Measurements from ENCODE around the gene NSMCE1.

The NSMCE1 gene

DNA sequence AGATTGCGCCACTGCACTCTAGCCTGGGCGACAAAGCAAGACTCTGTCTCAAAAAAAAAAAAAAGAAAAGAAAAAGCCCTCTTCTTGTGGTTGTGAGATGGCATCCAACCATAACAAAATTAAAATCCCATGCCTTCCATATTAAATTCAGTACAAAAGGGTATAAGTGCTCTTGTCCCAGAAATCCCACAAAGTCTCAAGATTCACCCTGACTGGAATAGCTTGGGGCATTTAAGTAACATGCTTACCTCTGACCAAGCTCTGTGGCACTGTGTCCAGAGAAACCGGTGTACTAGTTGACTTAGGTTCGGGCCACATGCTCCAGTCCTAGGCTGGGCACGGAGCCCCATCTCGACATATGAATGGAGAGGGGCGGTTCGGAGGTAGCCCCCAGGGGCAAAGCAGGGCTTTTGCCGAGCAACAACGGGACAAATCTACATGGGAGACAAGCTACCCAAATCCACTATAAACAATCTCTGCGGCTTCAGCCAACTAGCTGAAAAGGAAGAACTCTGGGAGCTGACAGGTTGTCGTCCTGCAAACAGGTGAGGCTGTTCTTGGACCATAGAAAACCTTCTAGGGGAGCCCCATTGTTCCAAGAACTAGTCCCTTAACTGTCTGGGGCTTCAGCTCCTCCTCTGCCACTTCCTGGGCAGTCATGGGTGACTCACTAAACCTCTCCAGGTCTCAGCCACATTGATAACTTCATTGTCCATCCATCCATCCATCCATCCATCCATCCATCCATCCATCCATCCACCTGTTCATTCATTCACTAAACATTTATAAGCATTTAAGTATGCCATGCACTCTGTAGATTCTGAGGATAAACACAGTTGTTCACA lies 34.9 kb upstream of the NSMCE1 start:
- no CpG with 5 or more reads among the region's 12 CpGs for WGBS (ENCODE audit: extremely low coverage, insufficient coverage, insufficient read length)
- no peak overlapping the region for H3K27ac ChIP-seq (ENCODE audit: low read depth, low read length)
- no peak overlapping the region for H2AK5ac ChIP-seq (ENCODE audit: low read length)
- H3K36me3 ChIP-seq (ENCODE audit: control insufficient read depth in 1 of 2, insufficient read depth in 2 of 2, low read length in 2 of 2): no peaks in the 10 kb centered on the region
- no peak overlapping the region for H3K4ac ChIP-seq (ENCODE audit: low read depth, low read length)
- H3K18ac ChIP-seq (ENCODE audit: low read length): no peak overlapping the region
- H4K12ac ChIP-seq (ENCODE audit: low read depth, low read length): no peak overlapping the region
- no peak for DNase-seq
- no peak overlapping the region for H4K8ac ChIP-seq (ENCODE audit: low read depth, low read length)
- no peak overlapping the region for H2BK5ac ChIP-seq (ENCODE audit: low read depth, low read length, poor library complexity)
- H2BK12ac ChIP-seq (ENCODE audit: low read length): no peak overlapping the region
- no peak overlapping the region for H3K9ac ChIP-seq (ENCODE audit: low read length)
- H2BK120ac ChIP-seq (ENCODE audit: insufficient read depth, low read length, poor library complexity): no peak overlapping the region
- no peaks in the 10 kb centered on the region for H3K9me3 ChIP-seq (ENCODE audit: insufficient read depth, low read depth, low read length)
- H3K4me1 ChIP-seq (ENCODE audit: control insufficient read depth in 1 of 2, insufficient read depth in 2 of 2, low read length in 2 of 2): no peaks in the 10 kb centered on the region
- no peaks in the 10 kb centered on the region for H3K79me1 ChIP-seq (ENCODE audit: low read length)
- no peaks in the 10 kb centered on the region for H3K27me3 ChIP-seq (ENCODE audit: insufficient read depth, low read length)
- H4K91ac ChIP-seq (ENCODE audit: low read depth, low read length): no peak overlapping the region
- H3K4me2 ChIP-seq (ENCODE audit: low read length): no peak overlapping the region
- no peak overlapping the region for H3K14ac ChIP-seq (ENCODE audit: low read length)
- no peak overlapping the region for H3K4me3 ChIP-seq (ENCODE audit: low read depth, low read length)
- no peaks in the 10 kb centered on the region for H3K79me2 ChIP-seq (ENCODE audit: control insufficient read depth, insufficient read depth, low read length, poor library complexity)
- H2AFZ ChIP-seq (ENCODE audit: insufficient read depth, low read length, poor library complexity): no peak overlapping the region
- no peak overlapping the region for H3K23ac ChIP-seq (ENCODE audit: low read length)

DNA sequence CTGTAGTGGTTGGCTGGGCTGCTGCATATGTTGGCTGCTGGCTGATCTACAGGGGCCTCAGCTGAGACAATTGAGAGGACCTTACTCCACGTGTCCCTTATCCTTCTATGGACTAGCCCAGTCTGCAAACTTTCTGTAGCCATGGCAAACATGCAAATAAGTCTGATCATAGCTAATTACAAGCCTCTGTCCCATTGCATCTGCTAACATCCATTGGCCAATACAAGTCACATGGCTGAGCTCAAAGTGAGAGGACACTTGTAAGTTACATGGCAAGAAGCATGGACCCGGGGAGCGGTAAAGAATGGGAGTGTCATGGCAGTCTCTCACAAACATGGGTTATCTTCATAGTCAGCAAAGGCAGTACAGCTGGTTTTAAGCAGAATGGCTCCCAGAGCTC lies 33.6 kb upstream of the NSMCE1 start:
- Histone ChIP-seq H3K79me2 (ENCODE audit: control insufficient read depth, insufficient read depth, low read length, poor library complexity) (no peaks in the 10 kb centered on the region), H2AK5ac (ENCODE audit: low read length) (no peak overlapping the region), H4K8ac (ENCODE audit: low read depth, low read length) (no peak overlapping the region), H3K4ac (ENCODE audit: low read depth, low read length) (no peak overlapping the region), H2AFZ (ENCODE audit: insufficient read depth, low read length, poor library complexity) (no peak overlapping the region), H3K18ac (ENCODE audit: low read length) (no peak overlapping the region), H2BK120ac (ENCODE audit: insufficient read depth, low read length, poor library complexity) (no peak overlapping the region), H3K9ac (ENCODE audit: low read length) (no peak overlapping the region), H3K27me3 (ENCODE audit: insufficient read depth, low read length) (no peaks in the 10 kb centered on the region), H4K91ac (ENCODE audit: low read depth, low read length) (no peak overlapping the region), H3K4me1 (ENCODE audit: control insufficient read depth in 1 of 2, insufficient read depth in 2 of 2, low read length in 2 of 2) (no peaks in the 10 kb centered on the region), H3K36me3 (ENCODE audit: control insufficient read depth in 1 of 2, insufficient read depth in 2 of 2, low read length in 2 of 2) (no peaks in the 10 kb centered on the region), H2BK5ac (ENCODE audit: low read depth, low read length, poor library complexity) (no peak overlapping the region), H2BK12ac (ENCODE audit: low read length) (no peak overlapping the region), H3K4me2 (ENCODE audit: low read length) (no peak overlapping the region), H3K27ac (ENCODE audit: low read depth, low read length) (no peak overlapping the region), H3K4me3 (ENCODE audit: low read depth, low read length) (no peak overlapping the region), H4K12ac (ENCODE audit: low read depth, low read length) (no peak overlapping the region), H3K9me3 (ENCODE audit: insufficient read depth, low read depth, low read length) (no peaks in the 10 kb centered on the region), H3K14ac (ENCODE audit: low read length) (no peak overlapping the region), H3K79me1 (ENCODE audit: low read length) (no peaks in the 10 kb centered on the region), H3K23ac (ENCODE audit: low read length) (no peak overlapping the region)
- no CpG with 5 or more reads among the region's 3 CpGs for WGBS (ENCODE audit: extremely low coverage, insufficient coverage, insufficient read length)
- no peak for DNase-seq

DNA sequence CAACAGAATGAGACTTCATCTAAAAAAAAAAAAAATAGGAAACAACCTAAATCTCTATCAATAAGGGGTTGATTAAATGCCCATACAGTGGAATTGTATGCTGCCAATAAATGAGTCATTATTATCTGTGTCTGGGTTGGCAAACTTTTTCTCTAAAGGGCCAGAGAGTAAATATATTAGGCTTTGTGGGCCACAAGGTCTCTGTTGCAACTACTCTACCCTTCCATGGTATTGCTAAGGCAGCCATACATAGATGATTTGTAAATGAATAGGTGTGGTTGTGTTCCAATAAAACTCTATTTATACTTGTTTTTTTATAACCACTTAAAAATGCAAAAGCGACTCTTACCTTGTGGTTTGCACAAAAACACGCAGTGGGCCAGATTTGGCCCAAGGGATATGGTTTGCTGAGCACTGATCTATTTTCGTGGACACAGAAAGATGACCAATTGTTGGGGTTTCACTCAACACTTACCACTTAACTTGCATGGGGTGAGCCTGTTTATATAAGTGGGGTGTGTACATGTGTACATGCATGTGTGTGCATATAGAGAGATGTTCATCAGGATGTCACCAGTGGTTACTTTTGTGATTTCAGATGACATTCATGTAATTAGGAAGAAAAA lies 32.8 kb upstream of the NSMCE1 start:
- H3K4ac ChIP-seq (ENCODE audit: low read depth, low read length): no peak overlapping the region
- H3K4me2 ChIP-seq (ENCODE audit: low read length): no peak overlapping the region
- H3K4me1 ChIP-seq (ENCODE audit: control insufficient read depth in 1 of 2, insufficient read depth in 2 of 2, low read length in 2 of 2): no peaks in the 10 kb centered on the region
- H3K27ac ChIP-seq (ENCODE audit: low read depth, low read length): no peak overlapping the region
- DNase-seq: no peak
- no peaks in the 10 kb centered on the region for H3K79me1 ChIP-seq (ENCODE audit: low read length)
- H3K9me3 ChIP-seq (ENCODE audit: insufficient read depth, low read depth, low read length): no peaks in the 10 kb centered on the region
- no peak overlapping the region for H4K12ac ChIP-seq (ENCODE audit: low read depth, low read length)
- no peak overlapping the region for H2BK12ac ChIP-seq (ENCODE audit: low read length)
- no peak overlapping the region for H3K9ac ChIP-seq (ENCODE audit: low read length)
- H3K27me3 ChIP-seq (ENCODE audit: insufficient read depth, low read length): no peaks in the 10 kb centered on the region
- no peak overlapping the region for H2AFZ ChIP-seq (ENCODE audit: insufficient read depth, low read length, poor library complexity)
- no peak overlapping the region for H3K18ac ChIP-seq (ENCODE audit: low read length)
- WGBS (ENCODE audit: extremely low coverage, insufficient coverage, insufficient read length): no CpG with 5 or more reads among the region's 3 CpGs
- H2AK5ac ChIP-seq (ENCODE audit: low read length): no peak overlapping the region
- H3K4me3 ChIP-seq (ENCODE audit: low read depth, low read length): no peak overlapping the region
- H4K91ac ChIP-seq (ENCODE audit: low read depth, low read length): no peak overlapping the region
- H2BK120ac ChIP-seq (ENCODE audit: insufficient read depth, low read length, poor library complexity): no peak overlapping the region
- H4K8ac ChIP-seq (ENCODE audit: low read depth, low read length): no peak overlapping the region
- H3K23ac ChIP-seq (ENCODE audit: low read length): no peak overlapping the region
- H3K79me2 ChIP-seq (ENCODE audit: control insufficient read depth, insufficient read depth, low read length, poor library complexity): no peaks in the 10 kb centered on the region
- H3K14ac ChIP-seq (ENCODE audit: low read length): no peak overlapping the region
- no peaks in the 10 kb centered on the region for H3K36me3 ChIP-seq (ENCODE audit: control insufficient read depth in 1 of 2, insufficient read depth in 2 of 2, low read length in 2 of 2)
- no peak overlapping the region for H2BK5ac ChIP-seq (ENCODE audit: low read depth, low read length, poor library complexity)

DNA sequence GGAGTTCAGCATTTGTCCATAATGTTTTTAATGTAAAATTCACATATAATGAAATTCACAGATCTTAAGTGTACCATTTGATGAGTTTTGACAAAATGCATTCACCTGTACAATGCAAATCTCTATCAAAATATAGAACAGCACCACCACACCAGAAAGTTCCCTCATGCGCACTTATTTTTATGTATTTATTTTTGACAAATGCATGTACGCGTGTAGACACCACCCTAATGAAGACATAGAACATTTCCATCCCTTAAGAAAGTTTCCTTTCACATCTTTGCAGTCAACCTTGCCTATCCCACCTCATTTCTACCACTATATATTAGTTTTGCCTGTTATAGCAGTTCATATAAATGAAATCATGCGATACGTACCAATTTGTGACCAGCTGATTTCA lies 29.6 kb upstream of the NSMCE1 start:
- no peak overlapping the region for H3K14ac ChIP-seq (ENCODE audit: low read length)
- H2BK5ac ChIP-seq (ENCODE audit: low read depth, low read length, poor library complexity): no peak overlapping the region
- no peaks in the 10 kb centered on the region for H3K79me1 ChIP-seq (ENCODE audit: low read length)
- H3K4me1 ChIP-seq (ENCODE audit: control insufficient read depth in 1 of 2, insufficient read depth in 2 of 2, low read length in 2 of 2): no peaks in the 10 kb centered on the region
- H3K27me3 ChIP-seq (ENCODE audit: insufficient read depth, low read length): no peaks in the 10 kb centered on the region
- H3K18ac ChIP-seq (ENCODE audit: low read length): no peak overlapping the region
- H3K9me3 ChIP-seq (ENCODE audit: insufficient read depth, low read depth, low read length): no peaks in the 10 kb centered on the region
- WGBS (ENCODE audit: extremely low coverage, insufficient coverage, insufficient read length): no CpG with 5 or more reads among the region's 5 CpGs
- no peak overlapping the region for H2BK120ac ChIP-seq (ENCODE audit: insufficient read depth, low read length, poor library complexity)
- H3K23ac ChIP-seq (ENCODE audit: low read length): no peak overlapping the region
- no peak overlapping the region for H4K91ac ChIP-seq (ENCODE audit: low read depth, low read length)
- no peak overlapping the region for H4K8ac ChIP-seq (ENCODE audit: low read depth, low read length)
- no peak overlapping the region for H2AFZ ChIP-seq (ENCODE audit: insufficient read depth, low read length, poor library complexity)
- H3K9ac ChIP-seq (ENCODE audit: low read length): no peak overlapping the region
- no peaks in the 10 kb centered on the region for H3K36me3 ChIP-seq (ENCODE audit: control insufficient read depth in 1 of 2, insufficient read depth in 2 of 2, low read length in 2 of 2)
- no peak overlapping the region for H3K4ac ChIP-seq (ENCODE audit: low read depth, low read length)
- no peak overlapping the region for H3K4me2 ChIP-seq (ENCODE audit: low read length)
- no peaks in the 10 kb centered on the region for H3K79me2 ChIP-seq (ENCODE audit: control insufficient read depth, insufficient read depth, low read length, poor library complexity)
- H2AK5ac ChIP-seq (ENCODE audit: low read length): no peak overlapping the region
- no peak overlapping the region for H3K4me3 ChIP-seq (ENCODE audit: low read depth, low read length)
- DNase-seq: no peak
- no peak overlapping the region for H2BK12ac ChIP-seq (ENCODE audit: low read length)
- no peak overlapping the region for H4K12ac ChIP-seq (ENCODE audit: low read depth, low read length)
- no peak overlapping the region for H3K27ac ChIP-seq (ENCODE audit: low read depth, low read length)
